ENCODE results near the gene ZDHHC17.

GRCh38 chr12:76901628-76902380 lies 137.9 kb downstream of the ZDHHC17 start:
- no peak for TF ChIP-seq POLR2AphosphoS2 (IDR thresholded peaks at IDR 0.05; ENCODE audit: low read depth, low read length)
- no peak for TF ChIP-seq CEBPB (IDR thresholded peaks at IDR 0.05; ENCODE audit: borderline replicate concordance, low read depth, low read length)
- no peak for TF ChIP-seq EZH2 (conservative IDR thresholded peaks at IDR 0.05; ENCODE audit: low read depth, low read length)
- TF ChIP-seq PHF20 (CRISPR knock-in tag; IDR thresholded peaks at IDR 0.05), result no peak
- TF ChIP-seq AKNA (CRISPR knock-in tag; IDR thresholded peaks at IDR 0.05; ENCODE audit: borderline replicate concordance), result no peak
- no peak for TF ChIP-seq NFE2 (CRISPR knock-in tag; IDR thresholded peaks at IDR 0.05)

Measured in HepG2 (cell line).